Measurements from ENCODE around the gene PGLYRP3.
A peak's percentile ranks its signal among the peaks of the same experiment; 100 is the strongest.
"Not testable (repeated sequence)": the region's sequence is repeated elsewhere in the genome, so short reads cannot be mapped to it uniquely, and the experiment has no call there.

Gene PGLYRP3

DNA sequence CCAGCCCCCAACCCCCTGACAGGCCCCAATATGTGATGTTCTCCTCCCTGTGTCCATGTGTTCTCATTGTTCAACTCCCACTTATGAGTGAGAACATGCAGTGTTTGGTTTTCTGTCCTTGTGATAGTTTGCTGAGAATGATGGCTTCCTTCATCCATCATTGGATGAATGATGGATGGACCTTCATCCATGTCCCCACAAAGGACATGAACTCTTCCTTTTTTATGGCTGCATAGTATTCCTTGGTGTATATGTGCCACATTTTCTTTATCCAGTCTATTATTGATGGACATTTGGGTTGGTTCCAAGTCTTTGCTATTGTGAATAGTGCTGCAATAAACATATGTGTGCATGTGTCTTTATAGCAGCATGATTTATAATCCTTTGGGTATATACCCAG is 1.6 kb upstream of the PGLYRP3 start:
- DNase-seq (ENCODE audit: low read depth in 3 of 3) = not testable (repeated sequence)

DNA sequence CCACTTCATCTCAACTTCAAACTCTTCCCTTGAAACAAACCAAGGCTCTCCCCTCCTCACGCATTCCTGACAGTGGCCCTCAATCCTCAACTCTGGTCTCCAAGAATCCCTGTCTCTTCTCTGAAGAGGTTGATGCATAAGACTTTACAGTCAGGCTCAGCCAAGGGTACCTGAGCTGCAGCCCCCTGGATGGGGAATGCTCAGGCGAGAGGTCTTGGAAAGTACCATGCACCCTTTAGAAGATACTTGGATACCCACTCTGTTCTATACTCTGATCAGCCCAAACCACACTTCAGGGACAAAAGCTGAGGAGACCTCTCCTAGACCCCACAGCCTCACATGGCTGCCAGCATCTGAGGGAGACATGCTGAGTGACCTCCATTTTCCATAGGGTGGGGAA is 536 bp upstream of the PGLYRP3 start:
- DNase-seq (ENCODE audit: low read depth in 3 of 3) = no peak

DNA sequence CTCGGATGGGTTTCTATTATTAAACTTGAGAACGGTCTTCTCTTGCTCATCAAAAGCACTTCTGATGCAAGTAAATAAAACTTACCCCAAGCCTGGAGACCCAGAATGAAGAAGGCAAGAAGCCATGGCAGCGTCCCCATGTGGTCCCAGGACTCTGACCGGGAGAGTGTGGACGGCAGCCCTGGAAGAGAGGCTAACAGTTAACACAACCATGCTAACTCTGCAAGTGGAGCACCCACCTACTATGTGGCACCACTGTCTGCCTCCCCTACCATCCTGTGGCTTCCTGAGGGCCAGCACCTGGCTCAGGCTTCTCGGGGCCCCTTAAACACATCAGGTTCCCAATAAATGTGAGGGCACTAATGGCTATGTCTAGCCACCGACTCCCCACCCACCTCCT is 2.2 kb downstream of the PGLYRP3 start:
- DNase-seq (ENCODE audit: low read depth in 3 of 3) = no peak

DNA sequence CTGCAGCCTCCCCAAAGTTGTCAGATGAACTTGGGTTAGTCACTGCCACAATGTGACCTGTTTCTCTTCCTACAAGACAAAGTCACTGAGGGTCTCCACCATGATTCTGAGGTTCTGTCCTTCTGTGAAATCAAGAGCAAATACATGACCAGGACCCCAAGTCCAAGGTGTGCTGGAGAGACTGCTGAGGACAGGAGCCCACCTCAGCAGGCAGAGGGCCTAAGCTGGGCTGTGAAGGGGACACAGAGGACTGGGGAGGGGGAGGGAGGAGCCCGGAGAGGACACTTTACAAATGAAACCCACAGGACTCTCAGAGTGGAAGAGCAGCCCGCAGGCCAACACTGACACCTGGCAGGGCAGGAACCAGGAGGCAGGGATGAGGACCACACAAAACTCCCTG is 3.3 kb downstream of the PGLYRP3 start:
- DNase-seq (ENCODE audit: low read depth in 3 of 3) = no peak

DNA sequence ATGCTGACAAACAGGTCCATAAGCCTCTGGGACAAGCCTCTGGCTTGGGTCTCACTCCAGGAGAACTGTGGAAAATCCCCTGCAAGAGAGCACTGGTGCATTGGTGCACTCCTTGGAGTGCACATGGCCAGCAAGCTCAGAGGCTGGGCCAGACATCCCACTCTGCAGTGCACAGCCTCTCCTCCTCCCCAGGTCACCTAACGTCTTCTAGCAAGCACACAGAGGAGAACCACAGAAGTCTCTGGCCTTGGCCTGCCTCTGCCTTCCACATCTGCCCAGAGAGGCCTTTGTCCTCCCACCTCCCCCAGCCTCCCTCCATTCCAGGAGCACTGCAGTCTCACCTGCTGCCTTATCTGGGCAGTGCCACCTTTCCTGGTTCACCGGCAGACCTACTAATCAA is 4.2 kb downstream of the PGLYRP3 start:
- DNase-seq (ENCODE audit: low read depth in 3 of 3) = no peak

DNA sequence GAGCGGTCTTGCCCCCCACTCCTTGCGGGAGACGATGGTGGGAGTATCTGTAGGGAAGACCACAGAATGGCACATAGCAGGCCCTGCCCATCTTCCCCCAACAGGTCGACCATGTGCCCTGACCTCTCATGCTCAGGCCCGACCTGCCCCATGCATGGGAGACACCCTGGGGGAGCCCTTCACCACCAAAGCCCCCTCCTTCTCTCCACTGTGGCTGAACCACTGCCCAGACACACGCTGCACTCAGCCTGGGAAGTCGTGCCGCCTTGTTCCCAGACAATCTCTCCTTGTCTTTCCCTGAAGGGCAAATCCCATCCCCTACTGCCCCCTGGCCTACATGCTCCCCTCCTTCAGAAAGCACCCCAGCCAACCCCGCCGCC is 5.5 kb downstream of the PGLYRP3 start:
- DNase-seq (ENCODE audit: low read depth in 3 of 3) = no peak

DNA sequence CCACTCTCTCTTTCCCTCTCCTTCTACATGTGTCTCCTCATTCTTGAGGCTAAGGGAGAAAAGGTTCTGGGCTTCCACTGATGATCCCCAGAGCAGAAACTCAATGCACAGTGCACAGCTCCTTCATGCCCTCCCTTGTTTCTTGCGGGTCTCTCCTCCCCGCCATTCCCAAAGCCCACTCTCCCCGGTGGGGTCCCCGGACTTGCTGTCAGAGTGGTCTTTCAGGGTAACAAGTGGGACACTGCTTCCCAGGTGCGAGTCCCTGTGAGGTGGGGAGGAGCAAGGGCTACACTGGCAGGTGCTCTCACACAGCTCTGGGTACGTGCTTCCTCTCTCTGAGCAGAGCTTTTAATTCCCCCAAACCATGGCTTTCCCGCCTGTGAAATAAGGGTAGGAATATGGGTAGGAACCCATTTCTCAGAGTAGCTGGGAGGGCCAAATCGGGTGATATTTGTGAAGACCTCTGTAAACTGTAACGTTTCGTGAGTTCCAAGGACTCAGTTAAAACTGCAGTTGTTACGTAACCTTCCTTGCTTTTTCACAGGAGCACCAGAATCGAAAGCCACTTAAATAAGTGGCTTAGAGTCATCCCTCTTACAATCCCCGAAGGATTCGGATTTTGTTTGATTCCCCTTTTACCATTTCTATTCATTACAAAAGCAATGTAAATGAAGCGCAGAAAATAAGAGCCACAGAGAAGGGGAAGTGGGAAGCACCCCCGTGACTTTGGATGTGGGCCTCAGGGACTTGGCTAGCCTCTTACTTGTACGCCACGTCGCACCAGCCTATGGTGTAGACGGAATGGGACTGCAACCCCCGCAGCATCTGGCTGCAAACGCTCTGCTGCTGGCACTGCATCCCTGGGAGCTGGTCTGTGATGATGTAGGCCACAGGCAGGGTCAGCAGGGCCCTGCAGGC is 6.2 kb downstream of the PGLYRP3 start:
- DNase-seq (ENCODE audit: low read depth in 3 of 3) = no peak

DNA sequence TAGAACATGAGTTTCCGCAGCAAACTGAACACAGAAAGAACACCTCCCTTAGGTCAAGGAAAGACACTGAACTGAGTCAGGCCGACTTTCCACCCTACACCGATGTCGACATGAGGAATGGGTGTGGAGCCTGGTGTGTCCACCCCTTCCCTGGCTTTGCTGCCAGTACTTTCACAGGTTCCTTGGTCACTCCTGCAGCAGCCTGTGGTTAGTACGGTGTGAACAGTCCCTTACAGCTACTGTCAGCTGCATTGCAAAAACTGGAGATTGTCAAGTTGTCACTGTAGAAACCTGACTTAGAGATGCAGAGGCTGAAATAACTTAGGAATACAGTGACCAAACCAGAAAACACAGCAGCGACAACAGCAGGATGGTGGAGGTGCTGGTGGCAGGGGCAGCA is 7.1 kb downstream of the PGLYRP3 start:
- DNase-seq (ENCODE audit: low read depth in 3 of 3) = no peak

DNA sequence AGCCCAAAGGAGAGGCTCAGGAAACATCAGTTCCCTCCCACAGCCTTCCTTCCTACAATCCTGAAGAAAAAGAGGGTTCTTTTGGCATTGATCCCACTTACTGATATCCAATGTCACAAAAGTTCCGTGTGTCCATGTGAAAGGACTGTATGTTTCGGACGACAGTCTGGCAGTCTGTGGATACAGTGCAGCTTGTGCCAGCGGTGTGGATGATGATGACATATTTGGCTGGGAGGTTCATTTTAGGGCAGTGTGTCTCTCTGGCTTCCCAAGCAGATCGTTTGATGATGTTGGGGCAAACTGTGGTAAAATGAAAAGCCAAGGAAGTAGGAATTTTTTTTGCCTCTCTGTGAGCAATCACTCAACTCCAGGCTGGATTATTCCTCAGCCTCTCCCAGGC is 10.4 kb downstream of the PGLYRP3 start:
- no peak for DNase-seq (ENCODE audit: low read depth in 3 of 3)

DNA sequence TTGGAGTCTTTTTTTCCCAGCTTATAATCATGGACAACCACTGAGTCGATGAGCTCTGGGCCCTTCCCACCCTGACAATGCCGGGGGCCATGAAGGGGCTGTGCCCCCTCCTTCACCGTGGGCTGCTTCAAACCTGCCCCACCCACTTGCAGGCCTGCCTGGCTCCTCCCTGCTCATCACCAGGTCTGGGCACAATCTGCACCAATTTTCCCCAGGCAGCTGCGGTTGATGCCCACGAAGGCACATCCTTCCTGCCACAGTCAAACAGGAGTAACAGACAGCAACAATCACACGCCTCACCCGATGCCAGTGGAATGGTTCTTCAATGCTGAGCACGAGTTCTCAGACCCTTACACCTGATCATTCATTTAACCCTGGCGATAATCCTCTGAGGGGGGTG is 18.9 kb downstream of the PGLYRP3 start:
- DNase-seq (ENCODE audit: low read depth in 3 of 3) = no peak

DNA sequence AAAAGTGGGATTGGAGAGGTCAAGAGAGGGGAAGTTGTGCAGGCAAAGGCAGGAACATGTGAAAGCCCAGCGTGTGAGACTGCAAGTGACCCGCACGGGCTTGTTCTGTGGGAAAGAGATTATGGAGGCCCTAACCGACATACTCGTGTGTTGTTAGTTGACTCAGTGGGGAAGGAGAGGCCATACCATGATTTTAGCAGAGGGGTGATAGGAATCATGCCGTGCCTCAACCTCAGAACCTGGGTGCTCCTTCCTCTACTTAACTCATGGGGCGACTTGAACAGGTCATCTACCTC is 19.3 kb downstream of the PGLYRP3 start:
- DNase-seq (ENCODE audit: low read depth in 3 of 3) = no peak

DNA sequence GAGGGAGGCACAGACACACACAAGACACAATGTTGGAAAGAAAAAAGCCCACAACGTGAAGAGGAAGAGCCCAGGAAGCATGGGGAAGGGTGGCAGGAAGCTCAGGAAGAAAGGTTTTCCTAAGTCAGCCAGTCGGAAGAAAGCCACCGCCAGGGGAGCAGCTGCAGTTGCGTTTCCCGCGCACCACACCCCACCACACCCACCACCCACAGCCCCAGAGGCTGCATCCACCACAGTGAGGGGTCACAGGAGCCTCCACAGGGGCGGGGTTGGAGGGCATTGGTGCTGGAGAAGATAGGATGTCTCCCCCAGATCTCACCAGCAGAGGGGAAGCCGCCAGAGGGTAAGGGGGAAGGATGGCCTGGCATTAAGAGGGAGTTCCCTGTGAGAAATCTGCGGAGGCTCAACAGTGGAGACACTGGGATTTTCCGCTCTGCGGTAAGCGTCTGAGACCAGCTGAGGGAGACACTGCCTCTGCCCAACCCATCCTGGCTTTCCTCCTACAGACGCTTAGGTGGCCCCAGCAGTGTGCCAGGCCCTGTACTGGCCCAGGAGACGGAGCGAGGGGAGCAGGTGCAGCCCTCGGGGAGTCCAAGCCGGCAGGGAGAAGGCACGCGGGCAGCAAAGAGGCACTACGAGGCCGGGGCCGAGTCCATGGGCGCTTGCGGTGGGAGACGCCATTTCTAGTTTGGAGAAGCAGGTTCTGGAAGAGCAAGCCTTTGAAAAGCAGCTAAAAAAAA is 19.8 kb downstream of the PGLYRP3 start:
- no peak for DNase-seq (ENCODE audit: low read depth in 3 of 3)

DNA sequence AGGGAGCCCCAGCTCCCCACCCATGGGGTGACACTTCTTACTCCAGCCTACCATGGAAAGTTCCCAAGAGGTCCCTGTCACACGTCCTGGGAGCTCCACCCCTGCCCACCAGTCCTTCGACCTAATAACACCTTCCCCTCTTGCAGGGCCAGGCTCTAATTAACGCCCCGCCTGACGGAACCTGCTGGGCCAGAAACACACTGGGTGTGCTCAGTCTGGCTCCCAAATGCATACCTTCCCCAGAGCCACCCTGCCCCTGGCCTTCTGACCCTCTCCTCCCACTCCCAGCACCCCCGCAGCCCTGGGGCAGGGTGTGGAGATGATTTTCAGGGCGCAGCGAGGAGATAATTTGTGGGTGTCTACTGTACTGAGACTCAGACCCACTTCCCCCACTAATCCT is 20.6 kb downstream of the PGLYRP3 start:
- DNase-seq (ENCODE audit: low read depth in 3 of 3) = no peak

DNA sequence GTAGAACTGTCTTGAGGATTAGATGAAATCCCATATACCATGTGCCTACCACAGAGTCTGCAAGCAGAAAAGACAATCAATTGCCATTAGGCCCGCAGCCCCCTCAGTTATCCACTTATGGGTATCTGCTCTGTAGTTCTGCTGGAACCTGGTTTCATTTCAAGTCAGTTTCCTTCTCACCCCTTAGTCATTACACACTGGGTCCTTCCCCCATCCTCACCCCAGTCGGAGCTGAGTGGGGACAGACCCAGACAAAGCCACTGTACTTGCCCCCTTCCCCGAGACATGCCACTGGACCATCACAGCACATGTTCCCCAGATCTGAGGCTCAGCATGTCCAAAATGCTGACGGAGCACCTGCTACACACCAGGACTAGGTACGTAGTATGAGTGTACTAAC is 21.2 kb downstream of the PGLYRP3 start:
- DNase-seq (ENCODE audit: low read depth in 3 of 3) = no peak

DNA sequence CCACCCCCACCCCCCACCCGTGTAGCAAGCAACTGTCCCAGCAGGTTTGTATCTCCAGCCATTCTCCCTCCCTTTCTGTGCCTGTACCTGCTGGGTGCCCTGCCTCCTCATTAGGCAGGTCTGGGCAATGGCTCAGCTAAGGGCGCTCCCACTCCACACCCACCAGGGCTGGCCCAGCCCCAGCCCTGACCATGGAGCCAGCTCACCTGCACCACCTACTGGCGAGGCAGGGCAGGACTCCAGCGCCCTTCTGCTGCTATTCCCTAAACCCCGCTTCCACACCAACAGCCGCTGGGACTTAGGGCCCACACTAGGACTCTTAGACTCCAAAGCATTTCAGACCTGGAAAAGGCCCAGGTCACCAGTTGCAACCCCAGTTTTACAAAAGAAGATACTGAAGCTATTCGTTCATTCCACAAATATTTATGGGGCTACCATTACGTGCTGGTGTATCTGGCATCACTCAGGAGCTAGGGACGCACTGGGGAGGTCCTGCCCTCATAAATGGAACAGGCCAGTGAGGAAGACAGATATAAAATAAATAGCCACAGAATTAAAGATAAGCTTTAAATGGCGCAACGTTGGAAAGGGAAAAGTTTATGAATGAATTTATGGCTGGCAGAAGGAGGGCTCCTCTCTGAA is 24.0 kb downstream of the PGLYRP3 start:
- DNase-seq (ENCODE audit: low read depth in 3 of 3) = no peak

DNA sequence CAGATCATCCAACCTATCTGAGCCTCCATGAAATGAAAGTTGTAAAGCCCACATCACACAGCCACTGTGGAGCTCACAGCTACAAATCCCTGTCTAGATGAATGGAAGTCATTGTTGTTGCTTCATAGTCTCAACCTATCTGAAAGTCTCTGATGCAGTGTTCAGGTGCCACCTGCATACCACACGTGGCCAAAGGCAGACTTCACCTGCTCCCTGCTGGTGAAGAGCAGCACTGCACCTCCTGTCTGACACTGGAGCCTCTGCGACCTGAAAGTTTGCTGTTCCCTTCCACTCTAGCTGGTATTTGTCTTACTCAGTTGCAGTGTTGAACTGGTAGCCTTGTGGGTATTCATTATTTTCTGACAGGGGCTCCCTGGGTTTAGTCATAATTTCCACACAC is 34.9 kb downstream of the PGLYRP3 start:
- peak in 2 of 3 experiments; percentile 7 to 14 for DNase-seq (ENCODE audit: low read depth in 3 of 3)

DNA sequence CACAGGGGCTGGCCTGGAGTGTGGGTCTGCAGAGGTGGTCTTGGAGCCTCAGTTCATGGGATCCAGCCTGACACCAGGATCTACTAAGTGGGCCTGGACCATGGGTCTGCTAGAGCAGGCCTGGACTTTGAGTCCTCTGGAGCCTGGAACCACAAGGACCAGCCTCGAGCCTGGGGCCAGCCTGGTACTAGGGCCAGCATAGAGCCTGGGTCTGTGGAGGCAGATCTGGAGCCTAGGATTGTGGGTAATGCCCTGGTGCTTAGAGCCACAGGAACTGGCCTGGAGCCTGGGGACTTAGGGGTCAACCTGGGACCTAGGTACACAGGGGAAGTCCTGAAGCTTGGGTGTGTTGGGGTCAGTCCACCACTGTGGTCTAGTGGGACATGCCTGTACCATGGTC is 40.6 kb downstream of the PGLYRP3 start:
- DNase-seq (ENCODE audit: low read depth in 3 of 3) = no peak

DNA sequence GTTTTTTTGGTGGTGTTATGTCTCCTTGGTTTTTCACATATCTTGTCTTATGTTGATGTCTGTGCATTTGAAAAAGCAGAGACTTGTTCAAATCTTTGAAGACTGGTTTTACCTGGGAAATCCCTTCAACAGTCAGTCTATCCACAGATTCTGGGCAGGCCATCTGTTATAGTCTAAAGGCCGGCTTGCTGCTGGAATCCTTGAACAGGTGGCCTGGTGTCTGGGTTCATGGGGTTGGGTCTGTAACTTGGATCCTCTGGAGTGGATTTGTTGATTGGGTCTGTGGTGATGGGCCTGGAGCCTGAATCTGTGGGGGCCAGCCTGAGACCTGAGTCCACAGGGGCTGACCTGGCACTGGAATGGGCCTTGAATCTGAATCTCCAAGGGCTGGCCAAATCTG is 41.0 kb downstream of the PGLYRP3 start:
- no peak for DNase-seq (ENCODE audit: low read depth in 3 of 3)

DNA sequence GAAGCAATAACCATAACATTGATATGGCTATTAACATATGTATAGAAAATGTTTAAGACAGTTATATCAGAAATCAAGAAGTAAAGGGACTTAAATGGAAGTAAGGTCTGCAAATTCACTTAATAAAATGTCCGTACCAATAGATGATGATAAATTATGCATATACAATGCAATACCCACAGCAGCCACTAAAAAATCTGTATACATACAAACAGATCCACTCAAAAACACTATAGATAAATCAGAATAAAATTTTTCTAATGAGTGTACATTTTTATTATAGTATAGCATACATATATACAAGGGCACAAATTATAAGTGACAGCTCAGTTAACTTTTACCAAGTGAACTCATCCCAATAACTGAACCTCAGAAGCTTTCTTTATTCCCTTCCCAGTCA is 47.3 kb downstream of the PGLYRP3 start:
- no peak for DNase-seq (ENCODE audit: low read depth in 3 of 3)

DNA sequence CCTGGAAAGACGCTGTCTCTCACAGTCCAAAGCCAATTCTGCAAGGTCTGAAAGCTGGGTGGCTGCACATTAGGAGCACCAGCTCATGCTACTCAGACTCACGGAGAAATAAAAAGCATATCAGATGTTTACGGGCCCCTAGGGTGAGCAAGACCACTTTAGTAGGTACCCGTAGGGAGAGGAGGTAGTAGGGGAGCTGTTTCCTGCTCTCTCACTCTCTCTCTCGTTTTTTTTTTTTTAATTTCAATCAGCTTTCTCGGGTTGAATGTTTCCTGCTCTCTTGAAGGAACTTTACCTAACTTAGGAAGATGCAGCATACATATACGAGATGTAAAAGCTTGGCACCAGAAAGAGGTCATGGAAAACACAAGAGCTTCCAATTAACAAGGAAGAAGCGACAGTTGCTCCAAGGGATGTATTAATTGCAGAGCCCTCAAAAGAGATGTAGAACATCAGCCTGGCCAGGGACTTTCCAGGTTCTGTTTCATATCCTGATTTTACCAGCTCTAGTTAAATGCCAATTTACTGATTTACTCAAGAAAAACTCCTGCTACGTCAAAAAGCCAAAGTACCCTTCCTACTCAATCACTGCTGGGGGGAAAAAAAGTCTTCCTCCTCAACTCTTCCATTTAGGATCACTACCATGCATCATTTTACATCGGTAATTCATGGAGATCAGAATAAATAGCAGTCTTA is 50.1 kb downstream of the PGLYRP3 start:
- DNase-seq (ENCODE audit: low read depth in 3 of 3) = no peak

DNA sequence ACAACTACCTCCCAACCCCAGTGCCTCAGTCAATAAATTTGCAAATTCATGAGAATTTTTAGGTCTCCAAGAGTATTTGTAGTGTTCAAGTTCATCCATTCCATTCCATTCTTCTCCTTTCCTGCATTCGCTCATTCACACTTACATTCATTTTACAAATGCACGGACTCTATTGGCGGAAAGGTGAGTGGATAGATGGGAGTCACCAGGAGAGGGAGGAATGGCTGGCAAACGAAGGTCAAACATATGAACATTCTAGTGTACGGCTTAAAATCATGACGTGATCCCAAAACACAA is 50.7 kb downstream of the PGLYRP3 start:
- no peak for DNase-seq (ENCODE audit: low read depth in 3 of 3)

DNA sequence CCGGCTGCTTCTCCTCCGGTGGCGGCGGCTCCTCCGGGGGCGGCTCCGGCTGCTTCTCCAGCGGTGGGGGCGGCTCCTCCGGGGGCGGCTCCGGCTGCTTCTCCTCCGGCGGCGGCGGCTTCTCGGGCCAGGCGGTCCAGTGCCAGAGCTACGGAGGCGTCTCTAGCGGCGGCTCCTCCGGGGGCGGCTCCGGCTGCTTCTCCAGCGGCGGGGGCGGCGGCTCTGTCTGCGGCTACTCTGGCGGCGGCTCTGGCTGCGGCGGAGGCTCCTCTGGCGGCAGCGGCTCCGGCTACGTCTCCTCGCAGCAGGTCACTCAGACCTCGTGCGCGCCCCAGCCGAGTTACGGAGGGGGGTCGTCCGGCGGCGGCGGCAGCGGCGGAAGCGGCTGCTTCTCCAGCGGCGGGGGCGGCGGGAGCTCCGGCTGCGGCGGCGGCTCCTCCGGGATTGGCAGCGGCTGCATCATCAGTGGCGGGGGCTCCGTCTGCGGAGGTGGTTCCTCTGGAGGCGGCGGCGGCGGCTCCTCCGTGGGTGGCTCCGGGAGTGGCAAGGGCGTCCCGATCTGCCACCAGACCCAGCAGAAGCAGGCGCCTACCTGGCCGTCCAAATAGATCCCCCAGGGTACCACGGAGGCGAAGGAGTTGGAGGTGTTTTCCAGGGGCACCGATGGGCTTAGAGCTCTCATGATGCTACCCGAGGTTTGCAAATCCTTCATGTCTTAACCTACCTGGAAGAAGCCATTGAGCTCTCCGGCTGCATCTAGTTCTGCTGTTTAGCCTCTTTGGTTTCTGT is 51.3 kb downstream of the PGLYRP3 start:
- peak in 2 of 3 experiments; percentile 14 to 19 for DNase-seq (ENCODE audit: low read depth in 3 of 3)

Measured in stimulated activated CD4-positive, alpha-beta T cell treated with anti-CD3 and anti-CD28 coated beads, TNF-alpha, amount 100 ng/mL, for 4 hours (primary cell).